TTC549 (cell line): ENCODE measurements around the gene NLGN1.
"Not testable (repeated sequence)": the region's sequence is repeated elsewhere in the genome, so short reads cannot be mapped to it uniquely, and the experiment has no call there.

Experiments used
- FAIRE-seq: peaks from 2 replicates; lab custom pipeline; 2012; peaks lifted over from hg19 to GRCh38; lab: Jason Lieb, UNC

NLGN1 gene

DNA sequence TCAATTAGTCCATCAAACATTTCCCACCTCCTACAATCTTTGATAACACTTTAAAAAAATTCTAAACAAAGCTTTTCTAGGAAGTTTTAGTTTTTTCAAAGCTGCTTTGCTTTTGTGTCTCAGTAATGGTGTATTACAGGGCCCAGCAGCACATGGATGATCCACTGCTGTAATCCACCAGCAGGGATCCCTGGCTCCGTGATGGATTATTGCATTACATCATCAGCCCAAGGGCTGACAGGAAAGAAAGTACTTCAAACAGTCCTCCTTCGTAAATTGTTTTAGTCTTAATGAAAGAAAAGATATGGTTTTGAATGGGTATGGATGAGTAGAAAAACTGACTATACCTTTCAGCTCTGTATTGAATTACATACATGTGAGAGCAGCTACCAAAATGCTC, 772.7 kb downstream of the NLGN1 start:
- no peak for FAIRE-seq

DNA sequence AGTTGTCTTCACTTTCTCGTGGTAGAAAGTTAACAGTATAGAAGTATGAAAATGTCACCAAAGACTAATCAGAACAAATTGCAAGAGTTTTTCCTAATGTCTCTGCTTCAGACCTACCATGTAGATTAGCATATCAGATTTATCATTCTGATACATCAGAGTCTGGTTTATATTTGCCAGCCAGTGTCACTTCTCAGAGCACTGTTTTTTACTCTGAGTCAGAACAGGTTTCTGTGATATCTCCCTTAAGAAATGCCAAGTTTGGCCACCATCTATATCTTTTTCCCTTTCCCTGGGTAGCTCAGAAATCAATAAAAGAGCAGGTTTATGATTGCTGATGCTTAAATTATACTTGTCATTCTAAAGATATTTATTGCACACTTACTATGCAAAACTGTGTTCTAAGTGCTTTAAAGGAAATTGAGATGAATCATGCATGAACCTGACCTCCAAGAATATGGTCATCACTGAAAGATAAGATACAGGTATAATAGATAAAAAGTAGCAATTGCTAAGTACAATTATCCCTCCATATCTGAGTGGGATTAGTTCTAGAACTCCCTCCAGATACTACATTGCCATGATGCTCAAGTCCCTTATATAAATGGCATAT, 788.9 kb downstream of the NLGN1 start:
- FAIRE-seq = no peak

DNA sequence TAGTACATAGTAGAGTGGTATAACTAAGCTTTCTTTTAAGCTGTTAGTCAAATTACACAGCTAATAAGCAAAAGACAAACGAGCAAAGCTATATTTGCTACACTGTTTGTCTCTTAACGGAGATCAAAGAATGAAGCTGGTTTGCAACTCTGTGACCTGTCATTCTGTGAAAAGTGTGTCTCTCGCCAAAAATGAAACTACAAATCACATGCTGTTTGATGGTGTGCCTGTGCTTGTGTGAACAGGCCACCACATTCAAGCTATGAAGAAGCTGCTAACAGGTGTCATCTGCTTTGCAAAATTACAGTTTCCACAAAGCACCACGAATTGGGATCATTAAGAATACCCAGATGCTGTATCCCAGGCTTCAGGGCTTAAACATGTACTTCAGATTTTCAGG, 793.8 kb downstream of the NLGN1 start:
- no peak for FAIRE-seq

DNA sequence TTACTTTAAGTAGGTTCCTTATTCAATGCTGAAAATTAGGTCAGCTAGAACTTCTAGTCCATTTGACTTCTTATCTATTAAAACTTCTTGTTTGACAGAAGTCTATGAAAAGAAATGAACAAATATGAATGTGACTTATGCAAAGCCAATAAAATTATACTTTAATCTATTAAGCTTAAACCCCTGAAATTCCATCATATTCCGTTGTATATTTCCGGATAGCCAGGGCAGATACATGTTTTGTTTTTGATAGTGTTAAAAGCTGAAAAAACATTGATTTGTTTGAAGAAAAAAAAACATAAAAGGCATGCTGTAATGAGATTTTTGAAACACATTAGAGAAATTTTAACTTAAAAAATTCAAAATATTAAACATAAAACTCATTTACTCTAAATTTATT, 794.4 kb downstream of the NLGN1 start:
- FAIRE-seq = no peak

DNA sequence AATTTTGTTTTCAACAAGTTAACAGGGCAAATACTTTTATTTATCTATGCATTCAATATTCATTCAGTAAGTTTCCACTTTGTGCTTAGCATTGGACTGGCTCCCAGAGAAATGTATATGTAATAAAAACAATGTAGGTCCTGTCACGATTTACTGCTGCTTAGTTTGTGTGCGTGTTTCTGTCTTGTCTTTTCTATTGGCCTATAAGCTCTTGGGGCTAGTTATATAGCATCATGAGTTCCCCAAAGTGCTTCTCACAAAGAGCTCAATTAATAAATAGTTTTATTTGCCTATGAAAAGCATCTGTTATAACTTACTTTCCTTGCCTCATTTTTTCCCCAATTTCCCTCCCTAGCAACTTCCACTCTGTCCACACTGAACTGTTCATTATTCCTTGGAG, 794.9 kb downstream of the NLGN1 start:
- FAIRE-seq = no peak

DNA sequence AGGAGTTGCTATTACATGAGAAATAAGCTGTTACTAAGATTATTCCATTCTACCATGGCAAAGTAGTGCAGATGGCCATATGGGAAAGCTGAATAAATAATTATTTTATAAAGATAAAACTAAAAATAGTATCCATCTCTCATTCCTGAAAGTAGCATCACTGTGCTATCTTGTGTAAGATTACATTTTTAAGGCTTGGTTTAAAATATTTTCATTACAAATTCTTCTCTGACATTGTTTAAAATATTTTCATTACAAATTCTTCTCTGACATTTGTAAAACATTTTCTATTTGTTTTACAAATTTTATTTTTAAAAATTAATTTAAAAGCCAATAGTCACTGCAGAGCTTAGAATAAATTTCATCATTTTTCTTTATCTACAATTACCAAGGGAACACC, 796.1 kb downstream of the NLGN1 start:
- no peak for FAIRE-seq

GRCh38 chr3:174197416-174197815, 799.9 kb downstream of the NLGN1 start:
- no peak for FAIRE-seq

GRCh38 chr3:174198199-174198598, 800.7 kb downstream of the NLGN1 start:
- no peak for FAIRE-seq

DNA sequence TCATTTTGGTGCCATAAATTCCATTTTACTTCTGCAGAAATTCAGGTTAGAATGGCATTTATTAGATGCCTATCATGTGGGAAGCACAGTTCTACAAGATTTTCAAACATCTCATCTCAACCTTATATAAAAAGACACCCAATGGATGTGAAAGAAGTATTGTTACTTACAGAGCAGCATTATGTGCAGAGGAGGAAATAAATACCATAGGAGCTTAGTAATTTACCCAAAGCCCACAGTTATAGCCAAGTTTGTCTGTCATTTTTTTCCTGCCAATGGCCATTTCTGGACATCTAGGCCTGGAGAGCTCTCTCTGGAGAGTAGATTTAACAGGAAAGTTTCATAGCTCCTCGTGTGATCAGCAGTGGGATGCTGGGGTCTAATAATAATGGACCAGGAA, 802.2 kb downstream of the NLGN1 start:
- no peak for FAIRE-seq

GRCh38 chr3:174202116-174202515, 804.6 kb downstream of the NLGN1 start:
- FAIRE-seq = no peak

DNA sequence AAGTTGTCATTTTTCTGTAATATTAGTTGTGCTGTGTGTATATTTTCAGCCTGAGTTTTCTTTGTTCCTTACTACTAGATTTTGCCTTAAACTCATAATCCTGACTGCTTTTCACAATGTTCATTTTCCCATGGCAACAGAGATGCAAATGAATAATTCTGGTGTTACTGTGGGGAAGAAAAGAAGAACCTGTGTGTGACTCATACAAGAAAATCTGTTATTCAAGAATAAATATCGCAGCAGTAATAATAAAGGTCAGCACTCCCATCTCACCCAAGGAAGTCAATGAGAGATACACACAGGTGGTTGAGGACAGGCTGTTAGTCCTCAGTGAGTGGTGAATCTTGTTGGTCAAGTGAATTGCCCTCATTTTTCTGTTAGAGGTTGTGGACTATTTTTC, 805.0 kb downstream of the NLGN1 start:
- no peak for FAIRE-seq

GRCh38 chr3:174204765-174205164, 807.2 kb downstream of the NLGN1 start:
- FAIRE-seq = no peak

- no peak for FAIRE-seq
Observed at GRCh38 chr3:174206607-174207192, 809.2 kb downstream of the NLGN1 start.

DNA sequence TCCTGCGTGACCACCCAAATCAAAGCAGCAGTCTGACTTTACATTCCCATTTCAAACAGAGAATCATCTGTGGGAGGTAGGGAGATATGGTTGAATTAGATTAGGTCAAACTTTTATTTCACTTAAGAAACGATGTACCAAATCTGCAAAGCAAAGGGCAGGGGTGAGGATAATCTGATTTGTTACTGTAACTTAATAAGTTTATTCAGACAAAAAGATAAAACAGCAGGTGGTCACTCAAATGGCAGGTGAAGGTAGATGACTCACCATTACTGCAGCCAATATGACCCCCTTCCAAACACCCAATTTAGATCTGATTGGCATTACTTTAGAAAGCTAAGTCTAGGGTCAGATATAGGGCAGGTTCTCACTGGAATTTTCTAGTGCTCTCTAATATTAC, 810.6 kb downstream of the NLGN1 start:
- FAIRE-seq = no peak

DNA sequence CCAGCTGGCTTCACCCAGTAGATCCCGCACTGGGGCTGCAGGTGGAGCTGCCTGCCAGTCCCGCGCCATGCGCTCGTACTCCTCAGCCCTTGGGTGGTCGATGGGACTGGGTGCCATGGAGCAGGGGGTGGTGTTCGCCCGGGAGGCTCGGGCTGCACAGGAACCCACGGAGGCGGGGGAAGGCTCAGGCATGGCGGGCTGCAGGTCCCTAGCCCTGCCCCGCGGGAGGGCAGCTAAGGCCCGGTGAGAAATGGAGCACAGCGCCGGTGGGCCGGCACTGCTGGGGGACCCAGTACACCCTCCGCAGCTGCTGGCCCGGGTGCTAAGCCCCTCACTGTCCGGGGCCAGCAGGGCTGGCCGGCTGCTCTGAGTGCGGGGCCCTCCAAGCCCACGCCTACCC, 814.4 kb downstream of the NLGN1 start:
- not testable (repeated sequence) for FAIRE-seq

- FAIRE-seq = no peak
Observed at GRCh38 chr3:174215456-174215855, 817.9 kb downstream of the NLGN1 start.

DNA sequence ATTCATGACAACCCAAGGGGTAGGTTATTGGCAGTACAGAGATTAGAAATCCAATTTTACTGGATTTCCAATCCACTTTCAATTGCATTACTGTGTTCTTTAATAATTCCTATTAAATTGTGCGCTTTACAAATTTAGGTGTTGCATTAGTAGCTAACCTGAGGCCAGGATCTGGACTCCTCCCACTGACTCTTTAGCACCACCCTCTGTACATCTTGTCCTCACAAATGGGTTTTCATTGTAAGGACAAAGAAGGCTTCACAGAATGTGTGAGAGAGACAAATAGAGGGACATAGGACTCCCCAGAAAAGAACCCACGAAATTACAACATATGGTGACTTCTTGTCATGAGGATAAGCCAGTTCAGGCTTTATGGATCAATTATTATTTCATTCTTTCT, 818.5 kb downstream of the NLGN1 start:
- no peak for FAIRE-seq

GRCh38 chr3:174216946-174217718, 819.6 kb downstream of the NLGN1 start:
- FAIRE-seq = no peak

DNA sequence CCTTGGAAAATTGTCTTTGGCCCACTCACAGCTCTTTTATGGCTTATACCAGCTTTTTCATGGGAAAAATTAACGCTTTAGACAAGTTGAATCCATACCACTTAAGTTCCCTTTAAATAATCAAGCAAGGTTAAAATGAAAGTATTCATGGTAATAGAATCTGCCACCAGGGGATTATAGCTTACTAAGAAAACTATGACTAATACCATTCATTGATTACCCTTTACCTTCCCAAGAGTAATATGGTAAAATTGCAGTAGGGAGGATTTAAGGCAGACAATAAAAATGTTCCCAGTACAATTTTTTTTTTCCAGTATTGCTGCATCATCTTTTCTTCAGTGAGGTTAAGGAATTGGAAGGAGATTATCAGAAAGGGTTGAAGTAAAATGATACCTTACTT, 820.5 kb downstream of the NLGN1 start:
- no peak for FAIRE-seq

GRCh38 chr3:174219738-174220137, 822.2 kb downstream of the NLGN1 start:
- FAIRE-seq = no peak

- FAIRE-seq = no peak
Observed at GRCh38 chr3:174220775-174221554, 823.4 kb downstream of the NLGN1 start.

DNA sequence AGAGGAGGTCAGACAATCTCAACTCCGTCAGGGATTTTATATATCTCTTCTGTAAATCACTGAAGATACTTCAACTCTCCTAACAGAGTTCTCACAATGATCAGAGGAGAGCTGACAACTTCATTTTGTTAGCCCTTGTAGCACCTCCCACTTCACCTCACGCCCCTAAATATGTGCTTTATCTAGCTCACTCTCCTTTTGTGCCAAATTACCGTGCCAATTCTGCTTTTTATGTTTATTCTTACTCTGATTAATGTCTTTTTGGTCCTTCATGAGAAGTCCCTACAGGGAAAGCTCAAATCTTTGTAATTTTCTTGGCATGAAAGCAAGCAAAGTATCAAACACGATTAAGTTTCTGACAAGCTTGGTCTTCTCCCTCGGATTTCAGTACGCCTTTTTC, 825.5 kb downstream of the NLGN1 start:
- no peak for FAIRE-seq

- no peak for FAIRE-seq
Observed at GRCh38 chr3:174223626-174224025, 826.1 kb downstream of the NLGN1 start.
